Calu3 (cell line): ENCODE data around the gene SPARCL1. TPM values are rescaled to one million over a fixed set of nuclear protein-coding genes. Genes with fewer than 3 reads are reported as not detected.

ENCODE experiments used
- BruUV-seq: library from RNA; stranded (reverse); fragments of 400-500 nt; replicated peaks from 2 replicates; lab custom pipeline; 2021; lab: Mats Ljungman, UMichigan
- CTCF ChIA-PET: fragments of 300-600 bp; sonication (Branson Sonifier 250); formaldehyde crosslinking; loops from one replicate; lab custom pipeline; 2022; ENCODE audit warnings: antibody characterized with exemption; lab: Charles Lee
- DNase-seq: peaks from one replicate; pipeline ENCODE4 v3.0.0; 2022
- H3K27ac Mint-ChIP-seq: one replicate; pipeline ENCODE4 v1.8.0; 2022; ENCODE audit warnings: mixed read lengths; ENCODE audit not compliant: unreplicated experiment
- H3K27me3 Mint-ChIP-seq: one replicate; pipeline ENCODE4 v1.8.0; 2022; ENCODE audit warnings: mixed read lengths; ENCODE audit not compliant: unreplicated experiment
- H3K36me3 Mint-ChIP-seq: one replicate; pipeline ENCODE4 v1.8.0; 2022; ENCODE audit warnings: mild to moderate bottlenecking, moderate library complexity, mixed read lengths; ENCODE audit not compliant: insufficient read depth, unreplicated experiment
- H3K4me1 Mint-ChIP-seq: one replicate; pipeline ENCODE4 v1.8.0; 2022; ENCODE audit warnings: mild to moderate bottlenecking, low read depth, mixed read lengths; ENCODE audit not compliant: unreplicated experiment
- H3K4me3 Mint-ChIP-seq: one replicate; pipeline ENCODE4 v1.8.0; 2022; ENCODE audit warnings: mild to moderate bottlenecking, low read depth, moderate library complexity, mixed read lengths; ENCODE audit not compliant: unreplicated experiment
- H3K9me3 Mint-ChIP-seq: one replicate; pipeline ENCODE4 v1.8.0; 2022; ENCODE audit warnings: low read depth, mixed read lengths; ENCODE audit not compliant: unreplicated experiment
- CTCF ChIP-seq: fragments of 200-600 bp; IDR thresholded peaks from one replicate; pipeline ENCODE4 v1.8.0; 2022; ENCODE audit warnings: antibody characterized with exemption; ENCODE audit not compliant: unreplicated experiment
- intact Hi-C: fragments of 100-400 bp; cut with micrococcal nuclease; formaldehyde crosslinking; loops from one replicate; pipeline ENCODE4 v1.10.0; 2022; ENCODE audit not compliant: unreplicated experiment
- total RNA-seq: library from RNA; stranded (reverse); gene quantifications from 2 replicates; pipeline ENCODE4 v1.2.3, GENCODE V29; 2022

SPARCL1 gene
- total RNA-seq, 1 experiment from 2014 or later, result not detected

- H3K27me3 Mint-ChIP-seq, result no peaks in the 10 kb centered on the region
- CTCF ChIA-PET, result no interaction called here
- no peak overlapping the region for H3K4me3 Mint-ChIP-seq
- no peak for DNase-seq
- no peaks in the 10 kb centered on the region for H3K9me3 Mint-ChIP-seq
- intact Hi-C loops, result no loop called here
- TF ChIP-seq CTCF, result no peak
- no TSS peak for BruUV-seq
- no peak overlapping the region for H3K27ac Mint-ChIP-seq
- no peaks in the 10 kb centered on the region for H3K4me1 Mint-ChIP-seq
- no peaks in the 10 kb centered on the region for H3K36me3 Mint-ChIP-seq
Measured at GRCh38 chr4:87510747-87511146, 18.4 kb downstream of the SPARCL1 start.

GRCh38 chr4:87506974-87507701, 22.0 kb downstream of the SPARCL1 start:
- Mint-ChIP-seq H3K36me3 (no peaks in the 10 kb centered on the region), H3K4me1 (peaks cover 8% of the 10 kb centered on the region), H3K4me3 (no peak overlapping the region), H3K9me3 (no peaks in the 10 kb centered on the region), H3K27me3 (no peaks in the 10 kb centered on the region), H3K27ac (no peak overlapping the region)
- BruUV-seq, result no TSS peak
- no peak for DNase-seq
- TF ChIP-seq CTCF, result no peak
- intact Hi-C loops, result no loop called here
- CTCF ChIA-PET, result no interaction called here

- no peak for DNase-seq
- BruUV-seq, result no TSS peak
- intact Hi-C loops, result no loop called here
- H3K4me3 Mint-ChIP-seq, result no peak overlapping the region
- H3K27ac Mint-ChIP-seq, result no peak overlapping the region
- H3K4me1 Mint-ChIP-seq, result peaks cover 10% of the 10 kb centered on the region
- no peak for TF ChIP-seq CTCF
- no peaks in the 10 kb centered on the region for H3K27me3 Mint-ChIP-seq
- CTCF ChIA-PET, result no interaction called here
- H3K9me3 Mint-ChIP-seq, result no peaks in the 10 kb centered on the region
- no peaks in the 10 kb centered on the region for H3K36me3 Mint-ChIP-seq
Measured at GRCh38 chr4:87505862-87506261, 23.3 kb downstream of the SPARCL1 start.

GRCh38 chr4:87502580-87503238, 26.5 kb downstream of the SPARCL1 start:
- no TSS peak for BruUV-seq
- no peak overlapping the region for H3K4me3 Mint-ChIP-seq
- CTCF ChIA-PET, result no interaction called here
- TF ChIP-seq CTCF, result no peak
- H3K4me1 Mint-ChIP-seq, result peaks cover 10% of the 10 kb centered on the region
- H3K36me3 Mint-ChIP-seq, result no peaks in the 10 kb centered on the region
- H3K9me3 Mint-ChIP-seq, result no peaks in the 10 kb centered on the region
- intact Hi-C loops, result no loop called here
- H3K27me3 Mint-ChIP-seq, result no peaks in the 10 kb centered on the region
- H3K27ac Mint-ChIP-seq, result peak overlapping the region; percentile 4
- no peak for DNase-seq
